Sigmoid colon (tissue), 7 donors: ENCODE measurements around the gene CHMP1A. TPM values are rescaled to one million over a fixed set of nuclear protein-coding genes. Genes with fewer than 3 reads are reported as not detected.

Experiments
- DNase-seq: peaks from one replicate; pipeline ENCODE4 v3.0.0-alpha.2; 2019
- H3K27ac ChIP-seq, 4 donors: fragments of 200-600 bp; sonication (generic); one replicate each; pipeline ENCODE4 v1.5.1; 2016 to 2019; ENCODE audit warnings: mild to moderate bottlenecking in 1 of 4
- H3K27me3 ChIP-seq, 3 donors: fragments of 200-600 bp; sonication (generic); one replicate each; pipeline ENCODE4 v1.5.1; 2019; ENCODE audit warnings: mild to moderate bottlenecking in 1 of 3
- H3K36me3 ChIP-seq, 4 donors: fragments of 200-600 bp; sonication (generic); one replicate each; pipeline ENCODE4 v1.5.1; 2016 to 2019
- H3K4me1 ChIP-seq, 4 donors: fragments of 200-600 bp; sonication (generic); one replicate each; pipeline ENCODE4 v1.5.1; 2017 to 2019
- H3K4me3 ChIP-seq, 4 donors: fragments of 200-600 bp; sonication (generic); one replicate each; pipeline ENCODE4 v1.5.1; 2017 to 2019; ENCODE audit warnings: mild to moderate bottlenecking in 2 of 4, moderate library complexity in 1 of 4
- H3K9me3 ChIP-seq, 4 donors: fragments of 200-600 bp in 3 of 4; sonication (generic) in 3 of 4; one replicate each; pipeline versions ENCODE4 v1.5.1 to v1.6.1; 2013 to 2019
- EP300 ChIP-seq, 4 donors: sonication (generic); formaldehyde crosslinking; IDR thresholded peaks; one replicate each; pipeline ENCODE4 v1.6.1; 2017; ENCODE audit warnings: antibody characterized with exemption in 4 of 4
- POLR2A ChIP-seq, 2 donors: fragments of 450-650 bp; IDR thresholded peaks; one replicate each; pipeline ENCODE4 v1.6.1; 2016; ENCODE audit warnings: antibody characterized with exemption in 2 of 2, mild to moderate bottlenecking in 2 of 2, moderate library complexity in 2 of 2
- POLR2AphosphoS5 ChIP-seq, 4 donors: sonication (generic); formaldehyde crosslinking; IDR thresholded peaks; one replicate each; pipeline ENCODE4 v1.6.1; 2017; ENCODE audit warnings: antibody characterized with exemption in 4 of 4
- WGBS, 2 donors: extraction: QIAGEN DNeasy Blood & Tissue Kit; methylation state at CpG; one replicate each; pipeline ENCODE4 v1.1.7; 2013; 5-methylcytosine and 5-hydroxymethylcytosine counted together
- intact Hi-C: fragments of 100-400 bp; cut with DNase I; formaldehyde crosslinking; loops from one replicate; pipeline ENCODE4 v1.15.1; 2023
- polyA plus RNA-seq, 3 donors: library from polyadenylated mRNA; stranded (reverse); fragments of 200-250 nt; gene quantifications; one replicate each; pipeline ENCODE4 v1.2.3, GENCODE V29; 2013
- total RNA-seq, 4 donors: library from RNA; depleted of rRNA; stranded (reverse); fragments of >200 nt; gene quantifications; one replicate each; pipeline ENCODE4 v1.1.0, GENCODE V29; 2016
- TF ChIP-seq, protein P1 (sequence below), 4 experiments: fragments of 450-650 bp in 3 of 4; fragments of 200-600 bp in 1 of 4; IDR thresholded peaks; one replicate each; pipeline ENCODE4 v1.5.1; 2016 to 2019; ENCODE audit warnings: antibody characterized with exemption in 4 of 4, mild to moderate bottlenecking in 3 of 4, moderate library complexity in 2 of 4
- donor health status: healthy with polysubstance abuse.
- donor health status: Bipolar disorder and iron deficiency.
- donor health status: healthy.

Gene CHMP1A
- total and polyA plus RNA-seq, 7 donors, result 42.8 to 157 (median 75.9) TPM

DNA sequence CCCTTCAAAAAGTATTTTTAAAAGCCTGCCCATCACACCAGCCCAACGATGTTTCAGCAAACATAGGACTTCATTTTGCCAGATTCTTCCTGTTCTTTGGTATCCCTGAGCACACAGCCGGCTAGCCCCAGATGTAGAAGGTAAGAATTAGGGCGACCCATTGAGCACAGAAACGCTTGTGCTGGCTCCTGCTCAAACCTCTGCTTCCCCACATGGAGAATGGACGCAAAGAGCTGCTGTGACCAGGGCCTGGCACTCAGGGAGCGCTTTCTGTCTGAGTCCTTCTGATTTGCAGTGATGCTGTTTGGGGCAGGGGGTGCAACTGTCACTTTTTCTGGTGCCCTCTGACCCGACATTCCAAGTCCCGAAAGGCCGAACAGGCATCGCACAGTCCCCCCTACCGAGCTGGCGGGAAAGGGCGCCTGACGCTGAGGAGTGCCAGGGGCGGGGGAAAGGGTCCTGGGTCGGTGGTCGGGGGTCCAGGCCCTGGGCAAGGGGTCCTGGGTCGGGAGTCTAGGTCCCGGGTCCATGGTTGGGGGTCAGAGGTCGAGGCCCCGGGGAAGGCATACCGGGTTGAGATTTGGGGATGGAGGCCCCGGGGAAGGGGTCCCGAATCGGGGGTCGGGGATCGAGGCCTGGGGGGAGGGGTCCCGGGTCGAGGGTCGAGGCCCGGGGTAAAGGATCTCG is 930 bp downstream of the CHMP1A start:
- 36 to 39% methylated on average over 32 of the region's 32 CpGs for WGBS, 2 donors
- DNase-seq, result no peak

DNA sequence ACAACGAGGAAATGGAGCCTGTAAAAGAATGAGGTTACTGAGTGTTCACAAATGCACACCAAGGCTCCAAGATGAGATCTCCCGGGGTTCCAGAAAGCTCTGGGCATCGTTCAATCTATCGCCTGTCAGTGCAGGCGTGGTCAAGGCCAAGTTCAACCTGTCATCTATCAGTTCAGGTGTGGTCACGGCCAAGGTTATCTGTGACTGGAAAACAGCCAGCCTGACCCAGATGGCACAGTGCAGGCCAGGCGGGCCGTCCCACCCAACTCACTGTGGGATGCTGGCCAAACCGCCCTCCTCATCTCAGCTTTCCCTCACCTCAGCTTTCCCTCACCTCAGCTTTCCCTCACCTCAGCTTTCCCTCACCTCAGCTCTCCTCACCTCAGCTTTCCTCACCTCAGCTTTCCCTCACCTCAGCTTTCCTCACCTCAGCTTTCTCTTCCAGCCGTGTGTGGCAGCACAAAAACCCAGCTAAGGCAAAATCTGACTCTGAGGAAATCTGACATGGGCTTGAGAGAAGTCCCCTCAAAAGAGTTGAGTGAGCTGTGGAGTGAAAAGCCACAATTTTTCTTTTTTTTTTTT is 2.4 kb downstream of the CHMP1A start:
- Histone ChIP-seq H3K4me1 (peaks cover 0 to 28% (median 23%) of the 10 kb centered on the region in 4 donors), H3K27me3 (no peaks in the 10 kb centered on the region), H3K9me3 (no peaks in the 10 kb centered on the region), H3K4me3 (no peak overlapping the region), H3K36me3 (peaks cover 0 to 19% (median 0%) of the 10 kb centered on the region in 4 donors), H3K27ac (no peak overlapping the region)
- TF ChIP-seq POLR2AphosphoS5 (IDR thresholded peaks at IDR 0.05) (no peak), EP300 (IDR thresholded peaks at IDR 0.05) (no peak), POLR2A (IDR thresholded peaks at IDR 0.05) (no peak)
- TF ChIP-seq, protein P1, sequence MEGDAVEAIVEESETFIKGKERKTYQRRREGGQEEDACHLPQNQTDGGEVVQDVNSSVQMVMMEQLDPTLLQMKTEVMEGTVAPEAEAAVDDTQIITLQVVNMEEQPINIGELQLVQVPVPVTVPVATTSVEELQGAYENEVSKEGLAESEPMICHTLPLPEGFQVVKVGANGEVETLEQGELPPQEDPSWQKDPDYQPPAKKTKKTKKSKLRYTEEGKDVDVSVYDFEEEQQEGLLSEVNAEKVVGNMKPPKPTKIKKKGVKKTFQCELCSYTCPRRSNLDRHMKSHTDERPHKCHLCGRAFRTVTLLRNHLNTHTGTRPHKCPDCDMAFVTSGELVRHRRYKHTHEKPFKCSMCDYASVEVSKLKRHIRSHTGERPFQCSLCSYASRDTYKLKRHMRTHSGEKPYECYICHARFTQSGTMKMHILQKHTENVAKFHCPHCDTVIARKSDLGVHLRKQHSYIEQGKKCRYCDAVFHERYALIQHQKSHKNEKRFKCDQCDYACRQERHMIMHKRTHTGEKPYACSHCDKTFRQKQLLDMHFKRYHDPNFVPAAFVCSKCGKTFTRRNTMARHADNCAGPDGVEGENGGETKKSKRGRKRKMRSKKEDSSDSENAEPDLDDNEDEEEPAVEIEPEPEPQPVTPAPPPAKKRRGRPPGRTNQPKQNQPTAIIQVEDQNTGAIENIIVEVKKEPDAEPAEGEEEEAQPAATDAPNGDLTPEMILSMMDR (IDR thresholded peaks at IDR 0.05), result no peak
- intact Hi-C loops, result loop anchor here (5.0 kb wide), 1 partner anchor 67 kb away; the partner anchor contains the start of genes VPS9D1 and ZNF276
- DNase-seq, result no peak
- WGBS, 2 donors, result 54 to 82% methylated on average over 10 of the region's 10 CpGs

More for the DNA sequence above, 930 bp downstream of the CHMP1A start:
- H3K9me3 ChIP-seq, result no peaks in the 10 kb centered on the region
- peak overlapping the region; percentile 93 to 99 (median 97) for H3K4me3 ChIP-seq
- no peaks in the 10 kb centered on the region for H3K27me3 ChIP-seq
- H3K36me3 ChIP-seq, result peaks cover 0 to 15% (median 0%) of the 10 kb centered on the region in 4 donors
- intact Hi-C loops, result loop anchor here (2.0 to 5.0 kb wide), 2 partner anchors 66 to 96 kb away; partner anchors contain the start of genes RPL13, VPS9D1 and ZNF276
- H3K4me1 ChIP-seq, result peaks cover 0 to 28% (median 23%) of the 10 kb centered on the region in 4 donors
- H3K27ac ChIP-seq, result peak overlapping the region; percentile 83 to 86 (median 84)
- TF ChIP-seq, protein P1 (IDR thresholded peaks at IDR 0.05), result no peak
- no peak for TF ChIP-seq POLR2A (IDR thresholded peaks at IDR 0.05)
- TF ChIP-seq EP300 (IDR thresholded peaks at IDR 0.05), result no peak
- TF ChIP-seq POLR2AphosphoS5 (IDR thresholded peaks at IDR 0.05), result no peak

DNA sequence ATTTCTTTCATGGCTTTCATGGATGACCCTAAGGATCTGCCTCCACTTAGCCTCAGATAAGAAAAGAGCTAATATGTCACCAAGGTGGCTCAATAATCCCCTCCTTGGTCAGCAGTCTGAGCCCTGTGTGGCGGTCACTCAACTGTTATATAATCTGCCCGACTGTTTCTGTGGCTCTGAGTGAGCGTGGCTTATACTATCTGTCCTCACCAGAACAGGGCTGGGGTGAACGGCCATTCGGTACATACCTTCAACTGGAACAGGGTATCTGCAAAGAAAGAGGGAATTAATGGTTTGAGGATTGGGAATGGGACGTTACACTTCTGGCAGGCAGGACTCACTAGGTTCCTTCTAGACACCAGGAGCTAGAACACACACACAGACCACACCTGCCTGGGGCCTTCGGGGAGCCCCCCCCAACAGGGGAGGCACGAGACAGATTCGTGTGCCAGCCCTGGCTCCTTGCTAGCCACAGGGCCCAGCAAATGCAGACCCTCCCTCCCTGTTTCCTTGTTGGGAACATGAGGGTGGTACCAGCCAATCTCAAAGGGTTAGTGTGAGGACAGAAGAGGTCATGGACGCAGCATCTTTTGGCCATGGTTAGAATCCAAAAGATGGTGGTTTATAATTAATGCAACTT is 3.7 kb downstream of the CHMP1A start:
- TF ChIP-seq POLR2A (IDR thresholded peaks at IDR 0.05) (no peak), EP300 (IDR thresholded peaks at IDR 0.05) (no peak), POLR2AphosphoS5 (IDR thresholded peaks at IDR 0.05) (no peak)
- TF ChIP-seq, protein P1 (IDR thresholded peaks at IDR 0.05), result no peak
- Histone ChIP-seq H3K4me1 (peaks cover 0 to 23% (median 18%) of the 10 kb centered on the region in 4 donors), H3K9me3 (no peaks in the 10 kb centered on the region), H3K4me3 (no peak overlapping the region), H3K27ac (no peak overlapping the region), H3K36me3 (peaks cover 0 to 27% (median 0%) of the 10 kb centered on the region in 4 donors), H3K27me3 (no peaks in the 10 kb centered on the region)
- no peak for DNase-seq
- intact Hi-C loops, result no loop called here
- 91% methylated on average over 10 of the region's 10 CpGs for WGBS, 2 donors

DNA sequence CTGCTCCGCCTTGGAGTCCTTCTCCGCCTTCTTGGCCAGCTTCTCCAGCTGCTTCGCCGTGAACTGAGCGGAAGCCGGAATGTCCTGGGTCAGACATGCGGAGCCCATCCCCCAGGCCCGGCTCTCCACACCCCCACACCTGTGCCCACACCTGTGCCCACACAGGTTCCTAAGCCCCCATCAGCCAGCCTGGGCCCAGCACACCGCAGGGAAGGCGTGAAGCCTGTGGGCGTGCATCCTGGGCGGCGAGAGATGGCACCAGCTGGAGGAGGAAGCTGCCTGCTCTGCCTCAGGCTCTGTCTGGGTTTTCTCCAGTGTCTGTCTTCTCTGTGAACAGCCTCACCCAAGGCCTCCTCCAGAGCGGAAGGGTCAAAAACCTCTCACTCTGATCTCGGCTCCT is 5.9 kb downstream of the CHMP1A start:
- H3K36me3 ChIP-seq, result peaks cover 0 to 42% (median 8%) of the 10 kb centered on the region in 4 donors
- H3K9me3 ChIP-seq, result no peaks in the 10 kb centered on the region
- intact Hi-C loops, result no loop called here
- 93% methylated on average over 15 of the region's 15 CpGs for WGBS, 2 donors
- no peak for DNase-seq
- no peak overlapping the region for H3K4me3 ChIP-seq
- TF ChIP-seq, protein P1 (IDR thresholded peaks at IDR 0.05), result no peak
- TF ChIP-seq POLR2AphosphoS5 (IDR thresholded peaks at IDR 0.05), result no peak
- no peak for TF ChIP-seq EP300 (IDR thresholded peaks at IDR 0.05)
- TF ChIP-seq POLR2A (IDR thresholded peaks at IDR 0.05), result no peak
- H3K27ac ChIP-seq, result no peak overlapping the region
- no peaks in the 10 kb centered on the region for H3K27me3 ChIP-seq
- peaks cover 0 to 8% (median 7%) of the 10 kb centered on the region in 4 donors for H3K4me1 ChIP-seq
